Measurements from ENCODE around the gene GNE.

GRCh38 chr9:36166168-36166927 lies 91.9 kb downstream of the GNE start:
- TF ChIP-seq CTCF (IDR thresholded peaks at IDR 0.05) (peak; percentile 96 to 97 (median 97)), POLR2A (IDR thresholded peaks at IDR 0.05) (no peak)
